H1 (cell line): ENCODE data around the gene SLC38A8. TPM values are rescaled to one million over a fixed set of nuclear protein-coding genes. Genes with fewer than 3 reads are reported as not detected.

ENCODE experiments used
- CTCF ChIA-PET: fragments of 300-600 bp; sonication (Branson Sonifier 250); formaldehyde crosslinking; loops from one replicate; lab custom pipeline; 2021; ENCODE audit not compliant: partially characterized antibody; lab: Charles Lee
- POLR2A ChIA-PET: fragments of 300-600 bp; sonication (Branson Sonifier 250); formaldehyde crosslinking; loops from one replicate; lab custom pipeline; 2021; ENCODE audit warnings: inconsistent platforms; ENCODE audit not compliant: partially characterized antibody; lab: Charles Lee
- DNase-seq, 2 experiments: peaks; one replicate each; pipeline versions ENCODE4 v3.0.0 to v3.0.0-alpha.2; 2010 to 2022; ENCODE audit warnings: low spot score in 2 of 2, low read depth in 1 of 2, mixed read lengths in 1 of 2
- FAIRE-seq: peaks from 2 replicates; lab custom pipeline; 2011; peaks lifted over from hg19 to GRCh38; lab: Jason Lieb, UNC
- H2AFZ ChIP-seq: 2 replicates; pipeline ENCODE4 v1.8.1; 2012; ENCODE audit warnings: low read length, inconsistent platforms
- H2AK5ac ChIP-seq: 2 replicates; pipeline ENCODE4 v1.6.1; 2013; ENCODE audit warnings: low read depth, low read length
- H2BK120ac ChIP-seq: replicated peaks from 2 replicates; pipeline ENCODE3; 2013; ENCODE audit warnings: low read depth, low read length, inconsistent platforms
- H2BK12ac ChIP-seq: 2 replicates; pipeline ENCODE4 v1.6.1; 2013; ENCODE audit warnings: low read depth, low read length
- H2BK15ac ChIP-seq: 2 replicates; pipeline ENCODE4 v1.6.1; 2013; ENCODE audit warnings: low read length
- H2BK20ac ChIP-seq: 2 replicates; pipeline ENCODE4 v1.6.1; 2013; ENCODE audit warnings: low read length
- H2BK5ac ChIP-seq: 2 replicates; pipeline ENCODE4 v1.6.1; 2013; ENCODE audit warnings: low read depth, low read length
- H3K14ac ChIP-seq: 2 replicates; pipeline ENCODE4 v1.6.1; 2013; ENCODE audit warnings: inconsistent platforms; ENCODE audit not compliant: insufficient read length
- H3K18ac ChIP-seq: 2 replicates; pipeline ENCODE4 v1.6.1; 2013; ENCODE audit warnings: low read length; ENCODE audit errors: extremely low read depth
- H3K23ac ChIP-seq: 2 replicates; pipeline ENCODE4 v1.6.1; 2013; ENCODE audit warnings: inconsistent platforms; ENCODE audit not compliant: insufficient read length
- H3K23me2 ChIP-seq: 2 replicates; pipeline ENCODE4 v1.6.1; 2013; ENCODE audit warnings: low read depth, low read length
- H3K27ac ChIP-seq: 2 replicates; pipeline ENCODE4 v1.6.1; 2011; ENCODE audit warnings: low read depth, low read length, inconsistent platforms
- H3K27me3 ChIP-seq, 4 experiments: replicated peaks in 1 of 4; 1 replicate in 1 of 4; 2 replicates in 3 of 4; pipeline versions ENCODE4 v1.6.1 to v1.8.1; 2011 to 2013; ENCODE audit warnings: low read length in 3 of 4, mild to moderate bottlenecking in 3 of 4, inconsistent platforms in 2 of 4, mixed read lengths in 2 of 4, moderate library complexity in 1 of 4; ENCODE audit not compliant: control insufficient read depth in 3 of 4, insufficient read depth in 3 of 4; ENCODE audit errors: extremely low read depth in 1 of 4
- H3K36me3 ChIP-seq, 4 experiments: 2 replicates each; pipeline versions ENCODE4 v1.6.1 to v1.8.1; 2011 to 2013; ENCODE audit warnings: mild to moderate bottlenecking in 4 of 4, low read length in 3 of 4, moderate library complexity in 2 of 4, control low read depth in 1 of 4, inconsistent platforms in 1 of 4; ENCODE audit not compliant: insufficient read depth in 4 of 4, control insufficient read depth in 2 of 4
- H3K4ac ChIP-seq: replicated peaks from 2 replicates; pipeline ENCODE3; 2013; ENCODE audit warnings: low read length, low read depth, mixed read lengths, inconsistent platforms; ENCODE audit not compliant: insufficient read length
- H3K4me1 ChIP-seq, 4 experiments: replicated peaks in 1 of 4; 1 replicate in 1 of 4; 2 replicates in 3 of 4; pipeline versions ENCODE4 v1.6.1 to v1.8.1; 2011 to 2013; ENCODE audit warnings: low read length in 3 of 4, inconsistent platforms in 2 of 4, mixed read lengths in 1 of 4; ENCODE audit not compliant: insufficient read depth in 4 of 4, control insufficient read depth in 3 of 4
- H3K4me2 ChIP-seq, 2 experiments: 2 replicates each; pipeline versions ENCODE4 v1.6.1 to v1.8.1; 2011 to 2013; ENCODE audit warnings: low read depth in 2 of 2, low read length in 2 of 2, control low read depth in 1 of 2, inconsistent platforms in 1 of 2, mild to moderate bottlenecking in 1 of 2; ENCODE audit not compliant: insufficient read depth in 1 of 2
- H3K4me3 ChIP-seq, 4 experiments: fragments of 200-600, 300-600 bp in 1 of 4; sonication (generic), shearing (Covaris generic), sonication (Bioruptor Twin) in 1 of 4; 2 replicates each; pipeline versions ENCODE4 v1.5.1 to v1.8.1; 2011 to 2016; ENCODE audit warnings: low read length in 4 of 4, low read depth in 3 of 4, control low read depth in 2 of 4, inconsistent platforms in 2 of 4, mild to moderate bottlenecking in 2 of 4, mixed read lengths in 1 of 4, moderate library complexity in 1 of 4; ENCODE audit not compliant: insufficient read depth in 2 of 4; ENCODE audit errors: extremely low read depth in 1 of 4
- H3K56ac ChIP-seq: replicated peaks from 2 replicates; pipeline ENCODE3; 2013; ENCODE audit warnings: low read depth, mild to moderate bottlenecking, mixed read lengths, low read length, inconsistent platforms; ENCODE audit not compliant: insufficient read length
- H3K79me1 ChIP-seq: 2 replicates; pipeline ENCODE4 v1.6.1; 2013; ENCODE audit warnings: low read depth, low read length, control low read depth
- H3K79me2 ChIP-seq, 2 experiments: 2 replicates each; pipeline versions ENCODE4 v1.6.1 to v1.8.1; 2012 to 2013; ENCODE audit warnings: low read length in 2 of 2, mild to moderate bottlenecking in 2 of 2, inconsistent platforms in 1 of 2; ENCODE audit not compliant: insufficient read depth in 2 of 2, control insufficient read depth in 1 of 2
- H3K9ac ChIP-seq, 4 experiments: replicated peaks in 1 of 4; 1 replicate in 1 of 4; 2 replicates in 3 of 4; pipeline versions ENCODE4 v1.6.1 to v1.8.1; 2011 to 2013; ENCODE audit warnings: low read depth in 3 of 4, low read length in 3 of 4, control low read depth in 2 of 4, mild to moderate bottlenecking in 2 of 4, moderate library complexity in 2 of 4, inconsistent platforms in 1 of 4; ENCODE audit errors: extremely low read depth in 1 of 4
- H3K9me3 ChIP-seq, 2 experiments: 2 replicates each; pipeline versions ENCODE4 v1.6.1 to v1.8.1; 2012 to 2013; ENCODE audit warnings: mild to moderate bottlenecking in 2 of 2, moderate library complexity in 2 of 2, control low read depth in 1 of 2, inconsistent platforms in 1 of 2, low read depth in 1 of 2, low read length in 1 of 2, mixed read lengths in 1 of 2; ENCODE audit not compliant: insufficient read depth in 2 of 2
- H4K20me1 ChIP-seq, 2 experiments: replicated peaks in 1 of 2; 2 replicates each; pipeline versions ENCODE3 to v1.8.1; 2011 to 2013; ENCODE audit warnings: inconsistent platforms in 2 of 2, low read length in 2 of 2, mild to moderate bottlenecking in 1 of 2; ENCODE audit not compliant: insufficient read depth in 2 of 2, control insufficient read depth in 1 of 2
- H4K5ac ChIP-seq: 2 replicates; pipeline ENCODE4 v1.6.1; 2013; ENCODE audit warnings: low read length, low read depth, mixed read lengths, inconsistent platforms; ENCODE audit not compliant: insufficient read length
- H4K8ac ChIP-seq: 2 replicates; pipeline ENCODE4 v1.8.0; 2013; ENCODE audit warnings: mild to moderate bottlenecking, moderate library complexity, low read length, inconsistent platforms; ENCODE audit not compliant: insufficient read depth; ENCODE audit errors: extremely low read depth
- H4K91ac ChIP-seq: replicated peaks from 2 replicates; pipeline ENCODE3; 2013; ENCODE audit warnings: low read length, mixed read lengths, inconsistent platforms; ENCODE audit not compliant: insufficient read length
- BCL11A ChIP-seq, 2 experiments: IDR thresholded peaks; one replicate each; pipeline ENCODE4 v1.6.1; 2011; ENCODE audit warnings: low read depth in 2 of 2, low read length in 2 of 2, mild to moderate bottlenecking in 2 of 2
- EGR1 ChIP-seq: IDR thresholded peaks from 2 replicates; pipeline ENCODE4 v1.6.1; 2011; ENCODE audit warnings: low read depth, low read length, borderline replicate concordance
- EZH2 ChIP-seq: fragments of 200-600 bp; sonication (generic); IDR thresholded peaks from 2 replicates; pipeline ENCODE4 v1.7.1; 2012; ENCODE audit warnings: low read depth, mild to moderate bottlenecking, moderate library complexity, low read length, inconsistent platforms; ENCODE audit not compliant: severe bottlenecking
- GABPA ChIP-seq: IDR thresholded peaks from 2 replicates; pipeline ENCODE4 v1.6.1; 2011; ENCODE audit warnings: mild to moderate bottlenecking, low read length, moderate library complexity, borderline replicate concordance; ENCODE audit not compliant: insufficient read depth
- RAD21 ChIP-seq, 2 experiments: IDR thresholded peaks in 1 of 2; conservative IDR thresholded peaks in 1 of 2; 2 replicates each; pipeline ENCODE4 v1.6.1; 2011; ENCODE audit warnings: low read depth in 2 of 2, low read length in 2 of 2, improper control_type of control experiment in 1 of 2, inconsistent platforms in 1 of 2, mild to moderate bottlenecking in 1 of 2, moderate library complexity in 1 of 2
- RFX5 ChIP-seq: IDR thresholded peaks from 2 replicates; pipeline ENCODE4 v1.6.1; 2011; ENCODE audit warnings: low read depth, low read length, improper control_type of control experiment, borderline replicate concordance
- RNF2 ChIP-seq: fragments of 200-900, 300-1000 bp; sonication (generic); IDR thresholded peaks from 2 replicates; pipeline ENCODE4 v1.7.1; 2016; ENCODE audit warnings: borderline replicate concordance, low read depth, mild to moderate bottlenecking, antibody characterized with exemption, low read length; ENCODE audit not compliant: poor library complexity, severe bottlenecking; ENCODE audit errors: missing control alignments
- SAP30 ChIP-seq: fragments of 300-600 bp; sonication (generic); IDR thresholded peaks from 2 replicates; pipeline ENCODE4 v1.7.1; 2012; ENCODE audit warnings: low read length, moderate library complexity, mild to moderate bottlenecking, inconsistent platforms; ENCODE audit not compliant: insufficient read depth, insufficient replicate concordance
- SRF ChIP-seq: IDR thresholded peaks from 2 replicates; pipeline ENCODE4 v1.6.1; 2011; ENCODE audit warnings: mild to moderate bottlenecking, low read depth, low read length, moderate library complexity
- TAF1 ChIP-seq: IDR thresholded peaks from 2 replicates; pipeline ENCODE4 v1.6.1; 2011; ENCODE audit warnings: mild to moderate bottlenecking, low read depth, low read length
- TBP ChIP-seq: IDR thresholded peaks from 2 replicates; pipeline ENCODE4 v1.6.1; 2011; ENCODE audit warnings: low read depth, low read length, improper control_type of control experiment
- WGBS, 2 experiments: shearing (Covaris generic) in 1 of 2; methylation state at CpG; one replicate each; pipeline versions ENCODE4 v1.1.6 to v1.1.7; 2013 to 2015; ENCODE audit warnings: low lambda C conversion rate in 2 of 2, mixed read lengths in 2 of 2, inconsistent platforms in 1 of 2, low coverage in 1 of 2, missing lambda C conversion rate in 1 of 2; ENCODE audit not compliant: insufficient replicate concordance in 2 of 2, insufficient coverage in 1 of 2, insufficient read length in 1 of 2; ENCODE audit errors: extremely low coverage in 1 of 2, missing lambda C conversion rate in 1 of 2; 5-methylcytosine and 5-hydroxymethylcytosine counted together
- polyA plus RNA-seq, 7 experiments: library from polyadenylated mRNA; depleted of rRNA in 3 of 7; stranded (reverse) in 5 of 7; unstranded in 2 of 7; fragments of >200 nt in 5 of 7; fragments of 200-250 nt in 2 of 7; gene quantifications; 1 replicate in 5 of 7; 2 replicates in 1 of 7; 4 replicates in 1 of 7; pipeline versions ENCODE4 v1.2.1 to v1.2.3, GENCODE V29; 2011 to 2013; ENCODE audit warnings: missing spikeins in 2 of 7, mixed read lengths in 2 of 7
- total RNA-seq: library from RNA; stranded (reverse); fragmentation: NEBNext Ultra II Directional; extraction: Animal tissue kit (Norgen Biotek cat#: 25700); gene quantifications from 2 replicates; pipeline ENCODE4 v1.2.1, GENCODE V29; 2021
- TF ChIP-seq, protein P1 (sequence below): IDR thresholded peaks from 2 replicates; pipeline ENCODE4 v1.6.1; 2011; ENCODE audit warnings: low read depth, mild to moderate bottlenecking, low read length; ENCODE audit not compliant: insufficient read depth

Gene SLC38A8
- total and polyA plus RNA-seq, 2 of the 8 experiments (the other 6 are each of a cell fraction or from before 2014, with no cell fraction given): 0.08 TPM; not detected in 1

DNA sequence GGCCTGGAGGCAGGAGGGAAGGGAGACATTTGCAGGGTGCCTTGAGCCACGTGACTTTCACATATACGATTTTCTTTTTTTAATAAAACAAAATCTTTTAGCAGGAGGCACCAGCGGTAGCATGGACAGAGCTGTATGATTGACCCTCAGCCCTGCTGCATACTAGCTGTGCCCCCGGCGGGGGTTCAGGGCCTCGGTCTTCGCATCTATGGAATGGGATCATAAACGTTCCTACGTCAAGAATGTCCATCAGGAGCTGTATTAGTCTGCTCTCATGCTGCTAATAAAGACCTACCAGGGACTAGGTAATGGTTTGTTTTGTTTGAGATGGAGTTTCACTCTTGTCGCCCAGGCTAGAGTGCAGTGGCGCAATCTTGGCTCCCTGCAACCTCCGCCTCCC is 27.2 kb downstream of the SLC38A8 start:
- Histone ChIP-seq H3K4ac (no peak overlapping the region), H3K79me2 (no peaks in the 10 kb centered on the region), H3K23me2 (no peaks in the 10 kb centered on the region), H3K79me1 (no peaks in the 10 kb centered on the region), H2BK12ac (no peak overlapping the region), H3K4me3 (no peak overlapping the region), H4K8ac (peak overlapping the region; percentile 45; the same call in 1 of the 2 replicates), H2AK5ac (no peak overlapping the region), H2BK20ac (no peak overlapping the region), H3K4me2 (no peak overlapping the region), H2AFZ (no peak overlapping the region), H3K56ac (no peak overlapping the region), H3K9ac (no peak overlapping the region), H2BK120ac (no peak overlapping the region), H4K91ac (no peak overlapping the region), H3K36me3 (no peaks in the 10 kb centered on the region), H3K23ac (no peak overlapping the region), H3K4me1 (no peaks in the 10 kb centered on the region; a peak in 1 of 7 replicates), H3K27me3 (no peaks in the 10 kb centered on the region), H3K27ac (no peak overlapping the region), H2BK5ac (no peak overlapping the region), H3K18ac (no peak overlapping the region), H3K14ac (no peak overlapping the region), H4K20me1 (no peaks in the 10 kb centered on the region), H3K9me3 (peaks cover 0 to 1% of the 10 kb centered on the region in 2 experiments; a peak in 1 of 4 replicates), H2BK15ac (no peak overlapping the region), H4K5ac (no peak overlapping the region)
- 96% methylated on average over 12 of the region's 12 CpGs; no CpG with 5 or more reads in 1 of the 2 experiments for WGBS, 2 experiments
- ChIA-PET CTCF (interaction anchor here (1.0 to 2.8 kb wide), 2 partner anchors 28 to 59 kb away, joined by 3 to 7 read pairs; no protein-coding TSS in a partner anchor), POLR2A (no interaction called here)
- DNase-seq (no peak), FAIRE-seq (no peak)
- TF ChIP-seq TAF1: no peak
- no peak for TF ChIP-seq SAP30
- no peak for TF ChIP-seq RNF2
- TF ChIP-seq, protein P1, sequence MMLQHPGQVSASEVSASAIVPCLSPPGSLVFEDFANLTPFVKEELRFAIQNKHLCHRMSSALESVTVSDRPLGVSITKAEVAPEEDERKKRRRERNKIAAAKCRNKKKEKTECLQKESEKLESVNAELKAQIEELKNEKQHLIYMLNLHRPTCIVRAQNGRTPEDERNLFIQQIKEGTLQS: no peak
- no peak for TF ChIP-seq BCL11A (IDR thresholded peaks at IDR 0.05; ENCODE audit: low read depth in 2 of 2, low read length in 2 of 2)
- TF ChIP-seq SRF: no peak
- no peak for TF ChIP-seq EZH2
- no peak for TF ChIP-seq EGR1
- TF ChIP-seq RFX5: no peak
- TF ChIP-seq RAD21 (IDR thresholded peaks at IDR 0.05 in 1 of 2, conservative IDR thresholded peaks at IDR 0.05 in 1 of 2; ENCODE audit: low read depth in 2 of 2, low read length in 2 of 2): no peak
- TF ChIP-seq TBP: no peak
- no peak for TF ChIP-seq GABPA
